ENCODE measurements around the gene TAF12.

Gene TAF12

DNA sequence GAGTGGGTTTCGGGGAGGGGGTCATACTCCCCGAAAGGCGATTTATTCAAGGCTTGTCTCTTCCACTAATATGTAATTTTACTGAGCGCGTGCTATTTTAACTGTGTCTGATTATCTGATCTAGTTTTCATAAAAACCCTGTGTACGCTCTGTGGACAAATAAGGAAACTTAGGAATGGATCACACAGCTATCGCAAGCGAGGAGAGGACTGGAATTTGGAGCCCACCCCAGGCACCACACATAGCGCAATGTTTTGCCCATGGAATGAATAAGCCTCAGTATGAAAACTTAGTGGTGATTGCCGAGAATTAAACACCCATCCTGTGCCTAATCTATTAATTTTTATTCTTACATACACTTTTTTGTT, 60.6 kb downstream of the TAF12 start:
- Histone ChIP-seq H3K79me2 (ENCODE audit: insufficient read depth, low read length) (peaks cover 29% of the 10 kb centered on the region), H3K27me3 (ENCODE audit: insufficient read depth, low read length, poor library complexity) (no peaks in the 10 kb centered on the region), H4K20me1 (ENCODE audit: insufficient read depth, low read length) (peaks cover 28% of the 10 kb centered on the region), H3K27ac (ENCODE audit: low read length) (peak overlapping the region; percentile 57), H3K9me3 (ENCODE audit: insufficient read depth, low read length, severe bottlenecking) (no peaks in the 10 kb centered on the region), H3K4me3 (ENCODE audit: low read depth in 1 of 2, low read length in 2 of 2) (peak overlapping the region; percentile 86 to 89; a peak in 3 of 4 replicates), H3K4me2 (ENCODE audit: insufficient read depth, low read length) (peak overlapping the region; percentile 84), H2AFZ (ENCODE audit: low read depth, low read length) (peak overlapping the region; percentile 80), H3K36me3 (ENCODE audit: insufficient read depth, low read length) (peaks cover 43% of the 10 kb centered on the region), H3K9ac (ENCODE audit: low read depth, low read length) (peak overlapping the region; percentile 95), H3K4me1 (ENCODE audit: insufficient read depth, low read length) (peaks cover 33% of the 10 kb centered on the region)
- ATAC-seq (ENCODE audit: insufficient read depth, low read depth) (no peak), DNase-seq (no peak)
- TF ChIP-seq, protein P1, sequence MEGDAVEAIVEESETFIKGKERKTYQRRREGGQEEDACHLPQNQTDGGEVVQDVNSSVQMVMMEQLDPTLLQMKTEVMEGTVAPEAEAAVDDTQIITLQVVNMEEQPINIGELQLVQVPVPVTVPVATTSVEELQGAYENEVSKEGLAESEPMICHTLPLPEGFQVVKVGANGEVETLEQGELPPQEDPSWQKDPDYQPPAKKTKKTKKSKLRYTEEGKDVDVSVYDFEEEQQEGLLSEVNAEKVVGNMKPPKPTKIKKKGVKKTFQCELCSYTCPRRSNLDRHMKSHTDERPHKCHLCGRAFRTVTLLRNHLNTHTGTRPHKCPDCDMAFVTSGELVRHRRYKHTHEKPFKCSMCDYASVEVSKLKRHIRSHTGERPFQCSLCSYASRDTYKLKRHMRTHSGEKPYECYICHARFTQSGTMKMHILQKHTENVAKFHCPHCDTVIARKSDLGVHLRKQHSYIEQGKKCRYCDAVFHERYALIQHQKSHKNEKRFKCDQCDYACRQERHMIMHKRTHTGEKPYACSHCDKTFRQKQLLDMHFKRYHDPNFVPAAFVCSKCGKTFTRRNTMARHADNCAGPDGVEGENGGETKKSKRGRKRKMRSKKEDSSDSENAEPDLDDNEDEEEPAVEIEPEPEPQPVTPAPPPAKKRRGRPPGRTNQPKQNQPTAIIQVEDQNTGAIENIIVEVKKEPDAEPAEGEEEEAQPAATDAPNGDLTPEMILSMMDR (IDR thresholded peaks at IDR 0.05; ENCODE audit: borderline replicate concordance, extremely low read depth, low read length, poor library complexity, severe bottlenecking), result no peak
- no peak for TF ChIP-seq EZH2 (IDR thresholded peaks at IDR 0.05; ENCODE audit: borderline replicate concordance, low read depth, low read length, severe bottlenecking)

DNA sequence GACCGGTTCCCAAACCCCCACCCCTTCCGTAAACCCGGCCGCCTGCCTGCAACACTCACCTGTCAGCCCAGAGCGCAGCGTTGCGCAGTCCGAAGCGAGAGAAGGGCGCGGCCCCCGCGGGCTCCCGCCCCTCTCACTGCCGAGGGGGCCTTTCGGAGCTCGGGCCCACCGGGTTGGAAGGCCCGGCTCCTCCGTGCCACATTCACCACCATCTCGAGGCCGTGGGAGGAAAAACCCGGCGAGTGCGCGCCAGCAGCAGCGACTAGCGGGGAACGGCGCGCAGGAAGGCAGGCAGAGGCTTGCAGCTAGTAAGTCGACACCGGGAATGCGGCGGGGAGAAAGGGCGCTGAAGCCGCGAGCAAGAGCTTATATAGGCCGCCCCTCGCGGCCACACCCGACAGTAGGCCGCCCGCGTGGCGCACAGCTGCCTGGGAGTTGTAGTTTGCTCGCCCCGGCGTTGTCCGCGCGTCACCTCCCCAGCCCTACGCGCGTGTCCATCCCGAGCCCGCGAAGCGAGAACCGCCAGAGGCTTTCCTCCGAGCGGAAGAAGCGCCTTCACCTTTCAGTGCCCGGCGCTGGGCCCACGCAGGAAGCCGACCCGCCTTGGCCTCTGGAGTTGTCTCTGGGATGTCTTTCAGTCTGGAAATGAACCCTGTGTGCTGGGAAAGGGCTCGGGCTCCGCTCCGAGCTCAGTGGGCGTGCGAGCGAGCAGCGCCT, 61.2 kb downstream of the TAF12 start:
- H3K36me3 ChIP-seq (ENCODE audit: insufficient read depth, low read length), result peaks cover 48% of the 10 kb centered on the region
- TF ChIP-seq, protein P1 (IDR thresholded peaks at IDR 0.05; ENCODE audit: borderline replicate concordance, extremely low read depth, low read length, poor library complexity, severe bottlenecking), result peak; percentile 18
- TF ChIP-seq EZH2 (IDR thresholded peaks at IDR 0.05; ENCODE audit: borderline replicate concordance, low read depth, low read length, severe bottlenecking), result no peak
- H4K20me1 ChIP-seq (ENCODE audit: insufficient read depth, low read length), result peaks cover 28% of the 10 kb centered on the region
- peak; percentile 89 for ATAC-seq (ENCODE audit: insufficient read depth, low read depth)
- H2AFZ ChIP-seq (ENCODE audit: low read depth, low read length), result peak overlapping the region; percentile 80
- H3K79me2 ChIP-seq (ENCODE audit: insufficient read depth, low read length), result peaks cover 29% of the 10 kb centered on the region
- peak overlapping the region; percentile 86 to 89 for H3K4me3 ChIP-seq (ENCODE audit: low read depth in 1 of 2, low read length in 2 of 2)
- peak overlapping the region; percentile 75 for H3K27ac ChIP-seq (ENCODE audit: low read length)
- peaks cover 33% of the 10 kb centered on the region for H3K4me1 ChIP-seq (ENCODE audit: insufficient read depth, low read length)
- no peaks in the 10 kb centered on the region for H3K9me3 ChIP-seq (ENCODE audit: insufficient read depth, low read length, severe bottlenecking)
- DNase-seq, result peak; percentile 94
- peak overlapping the region; percentile 95 for H3K9ac ChIP-seq (ENCODE audit: low read depth, low read length)
- peak overlapping the region; percentile 84 for H3K4me2 ChIP-seq (ENCODE audit: insufficient read depth, low read length)
- no peaks in the 10 kb centered on the region for H3K27me3 ChIP-seq (ENCODE audit: insufficient read depth, low read length, poor library complexity)

DNA sequence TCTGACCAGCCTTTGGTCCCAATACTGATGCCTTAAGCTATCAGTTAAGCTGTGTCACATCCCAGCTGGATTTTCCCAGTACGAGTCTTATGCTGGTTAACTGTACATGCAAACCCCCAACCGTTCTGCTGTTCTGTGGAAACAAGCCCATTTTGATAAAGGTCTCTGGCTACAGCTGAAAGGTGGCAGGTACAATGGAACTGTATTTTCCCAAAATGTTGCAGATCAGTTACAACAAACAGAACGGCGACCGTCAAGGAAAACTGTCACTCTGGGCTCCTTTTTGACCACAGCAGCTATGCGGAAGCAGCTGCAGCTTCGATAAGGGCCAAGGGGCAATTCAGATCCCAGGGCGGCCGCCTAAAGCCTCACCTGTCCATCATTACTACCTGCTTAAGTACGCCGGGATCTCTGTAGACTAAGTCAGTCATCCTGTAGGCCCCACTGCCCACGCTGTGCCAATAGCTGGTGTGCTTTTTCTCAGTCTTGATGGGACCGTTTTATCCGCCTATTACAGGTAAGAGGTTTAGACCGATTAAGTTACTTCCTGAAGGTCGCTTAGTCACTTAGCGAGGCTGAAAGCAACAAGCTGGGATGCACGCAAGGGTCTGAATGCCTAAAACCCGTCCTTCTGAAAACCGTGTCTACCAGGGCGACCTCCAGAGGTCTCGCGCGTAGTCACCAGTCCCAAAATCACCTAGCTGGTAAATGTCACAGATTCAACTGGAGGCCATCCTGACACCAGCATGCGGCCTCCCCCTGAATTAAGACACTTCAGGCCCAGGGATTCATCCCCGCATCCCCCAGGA, 61.9 kb downstream of the TAF12 start:
- Histone ChIP-seq H3K4me3 (ENCODE audit: low read depth in 1 of 2, low read length in 2 of 2) (peak overlapping the region; percentile 86 to 89), H3K9me3 (ENCODE audit: insufficient read depth, low read length, severe bottlenecking) (no peaks in the 10 kb centered on the region), H3K4me2 (ENCODE audit: insufficient read depth, low read length) (peak overlapping the region; percentile 84), H3K4me1 (ENCODE audit: insufficient read depth, low read length) (peaks cover 33% of the 10 kb centered on the region), H4K20me1 (ENCODE audit: insufficient read depth, low read length) (peaks cover 28% of the 10 kb centered on the region), H3K9ac (ENCODE audit: low read depth, low read length) (peak overlapping the region; percentile 95), H3K27ac (ENCODE audit: low read length) (peak overlapping the region; percentile 75), H3K36me3 (ENCODE audit: insufficient read depth, low read length) (peaks cover 49% of the 10 kb centered on the region), H3K79me2 (ENCODE audit: insufficient read depth, low read length) (peaks cover 29% of the 10 kb centered on the region), H2AFZ (ENCODE audit: low read depth, low read length) (peak overlapping the region; percentile 80), H3K27me3 (ENCODE audit: insufficient read depth, low read length, poor library complexity) (no peaks in the 10 kb centered on the region)
- DNase-seq (peak; percentile 57), ATAC-seq (ENCODE audit: insufficient read depth, low read depth) (peak; percentile 36)
- TF ChIP-seq, protein P1 (IDR thresholded peaks at IDR 0.05; ENCODE audit: borderline replicate concordance, extremely low read depth, low read length, poor library complexity, severe bottlenecking), result peak; percentile 62
- no peak for TF ChIP-seq EZH2 (IDR thresholded peaks at IDR 0.05; ENCODE audit: borderline replicate concordance, low read depth, low read length, severe bottlenecking)

Measured in DND-41 (cell line).